HT1080 (cell line): ENCODE data around the gene GZMM. TPM values are rescaled to one million over a fixed set of nuclear protein-coding genes. Genes with fewer than 3 reads are reported as not detected.

Experiments
- DNase-seq: peaks from one replicate; pipeline ENCODE4 v3.0.0-alpha.2; 2015; ENCODE audit warnings: low read depth
- polyA plus RNA-seq, 2 experiments: library from polyadenylated mRNA; depleted of rRNA; stranded (reverse); fragments of >200 nt; gene quantifications; 2 replicates each; pipeline ENCODE4 v1.2.3, GENCODE V29; 2015
- total RNA-seq: library from RNA; depleted of rRNA; stranded (reverse); fragments of >200 nt; shearing (Covaris generic); gene quantifications from 2 replicates; pipeline ENCODE4 v1.2.3, GENCODE V29; 2014; rRNA removed

GZMM gene
- total RNA-seq, result not detected in 2 replicates
- polyA plus RNA-seq (2015; cell fraction: cytosol; rRNA removed), result not detected in 2 replicates
- polyA plus RNA-seq (2015; cell fraction: nucleus; rRNA removed), result not detected in 2 replicates

DNA sequence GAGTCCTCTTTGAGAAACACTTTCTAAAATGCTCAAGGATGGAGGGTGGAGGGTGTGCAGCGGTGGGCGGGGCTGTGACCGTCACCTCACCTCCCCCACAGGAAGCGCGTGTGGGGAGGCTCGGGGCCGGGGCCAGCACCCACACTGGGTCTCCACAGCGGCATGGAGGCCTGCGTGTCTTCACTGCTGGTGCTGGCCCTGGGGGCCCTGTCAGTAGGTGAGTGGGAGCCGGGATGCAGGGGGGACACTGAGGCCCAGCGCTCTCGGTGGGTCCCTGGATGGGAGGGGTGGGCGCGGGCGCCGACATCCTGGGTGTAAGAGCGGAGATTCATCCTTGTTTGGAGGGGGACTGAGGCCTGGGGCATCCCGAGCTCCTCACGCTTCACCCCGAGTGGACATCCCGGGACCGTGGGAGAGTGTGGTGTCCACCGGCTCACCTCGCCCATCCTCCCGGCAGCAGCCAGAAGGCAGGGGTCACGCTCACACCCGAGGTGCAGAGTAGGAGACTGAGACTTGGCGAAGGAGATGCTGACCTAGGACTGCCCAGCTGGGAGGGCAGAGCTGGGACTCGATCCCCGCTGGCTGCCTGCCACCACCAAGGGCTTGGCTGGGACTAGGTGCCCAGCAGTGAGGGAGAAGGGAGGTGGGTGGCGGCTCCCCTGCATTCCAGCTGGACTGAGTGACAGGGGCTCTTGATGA lies at the start of gene GZMM:
Gene GZMM (plus strand): TSS at position 144 of the 699 bp plus-strand sequence. CDS start 19 bp downstream, at position 163.
- DNase-seq, result no peak

- DNase-seq, result no peak
Observed at GRCh38 chr19:494171-495080, 49.4 kb upstream of the GZMM start.

GRCh38 chr19:495081-495401 lies 48.8 kb upstream of the GZMM start:
- DNase-seq, result no peak

GRCh38 chr19:495402-496111 lies 48.3 kb upstream of the GZMM start:
- peak; percentile 40 for DNase-seq

DNA sequence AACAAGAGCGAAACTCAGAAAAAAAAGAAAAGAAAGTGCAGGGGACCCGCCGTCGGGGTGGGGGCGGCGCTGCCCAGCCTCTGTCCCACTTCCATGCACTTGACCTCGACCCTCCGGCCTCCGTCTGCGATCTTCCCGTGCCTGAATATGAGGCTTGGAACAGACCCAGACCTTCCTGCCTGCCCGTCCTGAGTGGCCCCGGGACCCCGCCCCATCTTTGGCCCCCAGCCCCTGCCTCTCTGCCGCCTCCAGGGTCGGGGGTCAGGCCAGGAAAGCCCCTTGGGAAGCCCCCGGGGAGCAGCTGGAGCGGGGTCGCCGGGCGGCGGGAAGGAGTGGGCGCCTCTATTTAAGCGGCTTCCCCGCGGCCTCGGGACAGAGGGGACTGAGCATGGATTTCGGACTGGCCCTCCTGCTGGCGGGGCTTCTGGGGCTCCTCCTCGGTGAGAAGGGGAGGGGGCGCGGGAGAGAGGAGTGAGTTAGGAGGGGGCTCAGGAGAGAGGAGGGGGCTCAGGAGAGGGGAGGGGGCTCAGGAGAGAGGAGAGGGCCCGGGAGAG lies 47.7 kb upstream of the GZMM start, which contains the start of gene MADCAM1:
Gene MADCAM1 (plus strand): TSS at position 375 of the 554 bp plus-strand sequence. CDS start 14 bp downstream, at position 389.
- DNase-seq, result no peak

DNA sequence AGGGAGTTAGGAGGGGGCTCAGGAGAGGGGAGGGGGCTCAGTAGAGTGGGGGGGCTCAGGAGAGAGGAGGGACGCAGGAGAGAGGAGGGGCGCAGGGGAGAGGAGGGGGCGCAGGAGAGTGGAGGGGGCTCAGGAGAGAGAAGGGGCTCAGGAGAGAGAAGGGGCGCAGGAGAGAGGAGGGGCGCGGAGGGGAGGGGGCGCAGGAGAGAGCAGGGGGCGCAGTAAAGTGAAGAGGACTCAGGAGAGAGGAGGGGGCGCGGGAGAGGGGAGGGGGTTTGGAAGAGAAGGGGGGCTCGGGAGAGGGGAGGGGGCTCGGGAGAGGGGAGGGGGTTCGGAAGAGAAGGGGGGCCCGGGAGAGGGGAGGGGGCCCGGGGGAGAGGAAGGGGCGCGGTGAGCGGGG lies 46.9 kb upstream of the GZMM start:
- no peak for DNase-seq

GRCh38 chr19:497491-497868 lies 46.4 kb upstream of the GZMM start:
- DNase-seq, result no peak

DNA sequence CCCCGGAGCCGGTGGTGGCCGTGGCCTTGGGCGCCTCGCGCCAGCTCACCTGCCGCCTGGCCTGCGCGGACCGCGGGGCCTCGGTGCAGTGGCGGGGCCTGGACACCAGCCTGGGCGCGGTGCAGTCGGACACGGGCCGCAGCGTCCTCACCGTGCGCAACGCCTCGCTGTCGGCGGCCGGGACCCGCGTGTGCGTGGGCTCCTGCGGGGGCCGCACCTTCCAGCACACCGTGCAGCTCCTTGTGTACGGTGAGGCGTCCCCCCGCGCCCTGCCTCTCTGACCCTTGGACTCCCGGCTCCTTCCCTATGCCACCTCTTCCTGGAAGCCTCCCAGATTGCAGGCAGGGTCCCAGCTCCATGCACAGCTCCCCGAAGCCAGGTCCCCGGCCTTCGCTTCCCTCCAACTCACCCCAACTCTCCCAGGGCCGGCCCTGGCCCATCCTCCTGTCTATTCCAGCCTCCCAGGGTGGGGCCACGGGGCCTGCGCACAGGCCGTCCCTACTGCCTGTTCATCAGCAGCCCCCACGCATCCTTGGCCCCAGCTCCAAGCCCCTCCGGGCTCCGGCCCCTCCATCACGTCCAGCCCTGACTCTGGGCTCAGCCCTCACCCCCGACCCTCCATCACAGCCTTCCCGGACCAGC lies 45.9 kb upstream of the GZMM start:
- DNase-seq, result no peak

GRCh38 chr19:498511-498891 lies 45.4 kb upstream of the GZMM start:
- DNase-seq, result no peak

GRCh38 chr19:498977-499623 lies 44.8 kb upstream of the GZMM start:
- DNase-seq, result no peak

DNA sequence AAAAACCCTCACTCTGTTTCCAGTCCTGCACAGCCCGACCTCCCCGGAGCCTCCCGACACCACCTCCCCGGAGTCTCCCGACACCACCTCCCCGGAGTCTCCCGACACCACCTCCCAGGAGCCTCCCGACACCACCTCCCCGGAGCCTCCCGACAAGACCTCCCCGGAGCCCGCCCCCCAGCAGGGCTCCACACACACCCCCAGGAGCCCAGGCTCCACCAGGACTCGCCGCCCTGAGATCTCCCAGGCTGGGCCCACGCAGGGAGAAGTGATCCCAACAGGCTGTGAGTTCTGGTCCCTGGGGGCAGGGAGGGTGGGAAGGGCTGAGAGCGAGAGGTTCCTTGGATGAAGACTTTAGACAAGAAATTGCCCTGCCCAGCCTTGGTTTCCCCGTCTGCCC lies 42.2 kb upstream of the GZMM start:
- DNase-seq, result no peak

DNA sequence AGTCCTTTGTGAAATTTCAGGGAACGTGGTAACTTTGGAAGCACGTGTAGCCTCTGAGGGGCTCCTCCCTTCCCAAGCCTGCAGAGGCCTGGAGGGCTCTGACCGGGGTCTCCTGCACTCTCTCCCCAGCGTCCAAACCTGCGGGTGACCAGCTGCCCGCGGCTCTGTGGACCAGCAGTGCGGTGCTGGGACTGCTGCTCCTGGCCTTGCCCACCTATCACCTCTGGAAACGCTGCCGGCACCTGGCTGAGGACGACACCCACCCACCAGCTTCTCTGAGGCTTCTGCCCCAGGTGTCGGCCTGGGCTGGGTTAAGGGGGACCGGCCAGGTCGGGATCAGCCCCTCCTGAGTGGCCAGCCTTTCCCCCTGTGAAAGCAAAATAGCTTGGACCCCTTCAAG lies 39.2 kb upstream of the GZMM start:
- no peak for DNase-seq

- peak; percentile 99 for DNase-seq
Observed at GRCh38 chr19:506404-507285, 37.2 kb upstream of the GZMM start.

DNA sequence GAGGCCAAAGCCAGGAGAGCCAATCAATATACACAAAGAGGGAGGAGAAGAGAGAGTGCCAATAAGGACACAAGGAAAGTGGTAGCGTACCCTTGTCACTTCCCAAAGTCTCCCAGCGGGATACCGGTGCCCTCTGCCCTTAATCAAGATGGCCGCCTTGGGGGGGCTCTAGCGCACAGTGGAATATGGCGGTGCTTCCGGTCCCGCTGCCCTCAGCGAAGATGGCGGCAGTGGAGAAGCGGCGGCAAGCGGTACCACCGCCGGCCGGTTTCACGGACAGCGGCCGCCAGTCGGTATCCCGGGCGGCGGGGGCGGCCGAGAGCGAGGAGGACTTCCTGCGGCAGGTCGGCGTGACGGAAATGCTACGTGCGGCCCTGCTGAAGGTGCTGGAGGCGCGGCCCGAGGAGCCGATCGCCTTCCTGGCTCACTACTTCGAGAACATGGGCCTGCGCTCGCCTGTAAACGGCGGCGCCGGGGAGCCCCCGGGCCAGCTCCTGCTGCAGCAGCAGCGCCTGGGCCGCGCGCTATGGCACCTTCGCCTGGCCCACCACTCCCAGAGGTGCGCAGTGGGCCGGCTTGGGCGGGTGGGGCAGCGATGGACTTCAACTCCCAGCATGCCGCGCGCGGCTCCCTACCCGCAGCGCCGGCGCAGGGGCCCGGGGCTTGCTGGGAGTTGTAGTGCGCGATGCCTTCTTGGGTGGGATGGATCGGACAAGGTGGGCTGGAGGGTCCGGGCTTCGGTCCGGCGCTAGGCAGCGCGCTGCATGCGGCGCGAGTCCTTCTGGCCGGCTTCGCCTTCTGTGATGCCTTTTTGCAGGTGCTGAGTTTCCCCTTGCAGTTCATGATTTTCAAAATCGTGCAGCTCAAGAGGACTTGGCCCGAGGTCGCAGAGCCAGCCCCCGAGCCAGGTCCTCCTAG lies 36.3 kb upstream of the GZMM start, which contains the start of gene TPGS1:
Gene TPGS1 (plus strand): TSS at position 212 of the 918 bp plus-strand sequence. CDS start 10 bp downstream, at position 222.
- peak; percentile 80 for DNase-seq

GRCh38 chr19:508204-509150 lies 35.4 kb upstream of the GZMM start:
- DNase-seq, result no peak

DNA sequence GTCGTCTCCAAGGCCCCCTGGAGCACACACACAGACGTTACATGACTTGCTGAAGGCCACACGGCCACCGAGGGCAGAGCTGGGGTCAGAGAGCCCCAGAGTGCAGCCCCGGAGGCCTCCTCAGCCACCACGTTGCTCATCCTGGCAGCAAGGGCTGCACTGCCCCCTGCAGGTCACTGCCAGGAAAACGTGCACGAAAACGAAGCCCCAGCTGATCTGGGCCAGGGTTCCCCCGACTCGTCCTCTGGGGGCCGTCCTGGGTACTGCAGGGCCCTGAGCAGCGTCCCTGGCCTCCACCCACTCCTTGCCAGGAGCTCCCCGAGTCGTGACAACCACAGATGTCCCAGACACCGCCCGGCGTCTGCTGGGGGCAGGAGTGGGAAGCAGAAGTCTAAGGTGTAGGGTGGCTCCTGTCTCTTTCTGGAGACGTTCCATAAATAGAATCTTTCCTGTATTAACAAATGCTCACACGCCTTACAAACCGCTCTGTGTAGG lies 33.2 kb upstream of the GZMM start:
- DNase-seq, result peak; percentile 86
